Measurements from ENCODE around the gene GPN2.

DNA sequence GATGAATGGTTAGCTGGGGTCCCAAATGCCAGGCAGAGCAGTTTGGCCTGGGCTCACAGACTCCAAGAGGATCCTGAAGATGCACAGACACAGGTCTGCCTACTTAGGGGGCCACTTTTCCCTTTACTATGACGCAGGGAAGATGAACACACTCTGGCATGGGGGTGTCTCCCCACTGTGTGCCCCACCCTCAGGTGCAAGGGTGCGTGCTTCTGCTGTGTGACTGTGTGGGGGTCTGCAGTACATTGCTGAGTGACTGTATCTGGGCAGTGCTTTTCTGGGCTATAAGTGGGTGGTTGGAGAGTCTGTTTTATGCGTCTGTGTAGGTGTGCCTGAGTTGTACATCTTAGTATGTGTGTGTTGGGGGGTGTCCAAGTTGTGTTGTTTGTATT lies 19.9 kb upstream of the GPN2 start:
- TF ChIP-seq EZH2 (IDR thresholded peaks at IDR 0.05; ENCODE audit: borderline replicate concordance, low read length): no peak
- TF ChIP-seq, protein P1, sequence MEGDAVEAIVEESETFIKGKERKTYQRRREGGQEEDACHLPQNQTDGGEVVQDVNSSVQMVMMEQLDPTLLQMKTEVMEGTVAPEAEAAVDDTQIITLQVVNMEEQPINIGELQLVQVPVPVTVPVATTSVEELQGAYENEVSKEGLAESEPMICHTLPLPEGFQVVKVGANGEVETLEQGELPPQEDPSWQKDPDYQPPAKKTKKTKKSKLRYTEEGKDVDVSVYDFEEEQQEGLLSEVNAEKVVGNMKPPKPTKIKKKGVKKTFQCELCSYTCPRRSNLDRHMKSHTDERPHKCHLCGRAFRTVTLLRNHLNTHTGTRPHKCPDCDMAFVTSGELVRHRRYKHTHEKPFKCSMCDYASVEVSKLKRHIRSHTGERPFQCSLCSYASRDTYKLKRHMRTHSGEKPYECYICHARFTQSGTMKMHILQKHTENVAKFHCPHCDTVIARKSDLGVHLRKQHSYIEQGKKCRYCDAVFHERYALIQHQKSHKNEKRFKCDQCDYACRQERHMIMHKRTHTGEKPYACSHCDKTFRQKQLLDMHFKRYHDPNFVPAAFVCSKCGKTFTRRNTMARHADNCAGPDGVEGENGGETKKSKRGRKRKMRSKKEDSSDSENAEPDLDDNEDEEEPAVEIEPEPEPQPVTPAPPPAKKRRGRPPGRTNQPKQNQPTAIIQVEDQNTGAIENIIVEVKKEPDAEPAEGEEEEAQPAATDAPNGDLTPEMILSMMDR (conservative IDR thresholded peaks at IDR 0.05 in 1 of 2, IDR thresholded peaks at IDR 0.05 in 1 of 2; ENCODE audit: extremely low read depth in 1 of 2, insufficient read depth in 1 of 2, low read depth in 1 of 2, low read length in 2 of 2): no peak

All from mammary epithelial cell (primary cell).